Aorta (tissue), 5 donors: ENCODE measurements around the gene DGKB. TPM values are rescaled to one million over a fixed set of nuclear protein-coding genes. Genes with fewer than 3 reads are reported as not detected.
"Not testable (repeated sequence)": the region's sequence is repeated elsewhere in the genome, so short reads cannot be mapped to it uniquely, and the experiment has no call there.

Source experiments
- ATAC-seq: fragments of 200-7000 bp; cut with Tn5 transposase; one replicate; pipeline ENCODE4 v1.9.1; 2022; ENCODE audit warnings: moderate library complexity; ENCODE audit not compliant: low FRiP score
- DNase-seq, 2 donors: peaks; one replicate each; pipeline ENCODE4 v3.0.0-alpha.2; 2020
- H3K27ac ChIP-seq, 2 donors: one replicate each; pipeline ENCODE4 v1.5.1; 2013; ENCODE audit warnings: low read length in 2 of 2, mild to moderate bottlenecking in 2 of 2, moderate library complexity in 2 of 2, control low read depth in 1 of 2, inconsistent platforms in 1 of 2, low read depth in 1 of 2
- H3K27me3 ChIP-seq, 2 donors: one replicate each; pipeline ENCODE4 v1.6.1; 2013; ENCODE audit warnings: control low read depth in 1 of 2, low read length in 1 of 2, mild to moderate bottlenecking in 1 of 2, moderate library complexity in 1 of 2; ENCODE audit not compliant: insufficient read depth in 2 of 2, control insufficient read depth in 1 of 2
- H3K36me3 ChIP-seq, 2 donors: one replicate each; pipeline ENCODE4 v1.6.1; 2013; ENCODE audit warnings: control low read depth in 1 of 2, low read length in 1 of 2, mild to moderate bottlenecking in 1 of 2; ENCODE audit not compliant: insufficient read depth in 2 of 2, control insufficient read depth in 1 of 2
- H3K4me1 ChIP-seq, 2 donors: one replicate each; pipeline ENCODE4 v1.6.1; 2013; ENCODE audit warnings: low read length in 2 of 2, control low read depth in 1 of 2, mild to moderate bottlenecking in 1 of 2, moderate library complexity in 1 of 2; ENCODE audit not compliant: insufficient read depth in 2 of 2, control insufficient read depth in 1 of 2
- H3K4me3 ChIP-seq, 2 donors: one replicate each; pipeline ENCODE4 v1.5.1; 2013; ENCODE audit warnings: low read length in 2 of 2, control low read depth in 1 of 2, mild to moderate bottlenecking in 1 of 2
- H3K9me3 ChIP-seq: one replicate; pipeline ENCODE4 v1.6.1; 2013; ENCODE audit warnings: mild to moderate bottlenecking, low read length; ENCODE audit not compliant: control insufficient read depth
- WGBS, 2 donors: extraction: QIAGEN DNeasy Blood & Tissue Kit; methylation state at CpG; one replicate each; pipeline ENCODE4 v1.1.7; 2013; 5-methylcytosine and 5-hydroxymethylcytosine counted together
- intact Hi-C, 2 donors: fragments of 100-400 bp; cut with DNase I; formaldehyde crosslinking; loops; one replicate each; pipeline versions ENCODE4 v1.14.2 to v1.15.0; 2022
- polyA plus RNA-seq, 2 donors: library from polyadenylated mRNA; stranded (reverse); fragments of 200-250 nt; gene quantifications; one replicate each; pipeline ENCODE4 v1.2.3, GENCODE V29; 2013
- total RNA-seq, 2 donors: library from RNA; stranded (reverse); fragmentation: NEBNext Ultra II Directional; extraction: Animal tissue kit (Norgen Biotek cat#: 25700); gene quantifications; one replicate each; pipeline ENCODE4 v1.2.1, GENCODE V29; 2021
- donor health status: healthy with polysubstance abuse.
- donor health status: Bipolar disorder and iron deficiency.
- donor health status: DM: no; HTN: no; CAD: no.
- donor health status: DM: no; HTN: no; CAD: no.
- donor health status: DM: yes; HTN: yes; CAD: no.

Gene DGKB
- total and polyA plus RNA-seq, 4 donors: 0.96 to 1.1 TPM; not detected in 2

- no peak for DNase-seq
- no peaks in the 10 kb centered on the region for H3K4me1 ChIP-seq
- no peak for ATAC-seq
- no peaks in the 10 kb centered on the region for H3K27me3 ChIP-seq
- H3K9me3 ChIP-seq: no peaks in the 10 kb centered on the region
- H3K27ac ChIP-seq: no peak overlapping the region
- 50 to 64% methylated on average over 2 of the region's 2 CpGs for whole genome bisulfite sequencing, 2 donors
- no peak overlapping the region for H3K4me3 ChIP-seq
- intact Hi-C loops: no loop called here
- H3K36me3 ChIP-seq: no peaks in the 10 kb centered on the region
Observed at GRCh38 chr7:14293434-14293833, 609.1 kb downstream of the DGKB start.

- intact Hi-C loops: no loop called here
- Histone ChIP-seq H3K36me3 (no peaks in the 10 kb centered on the region), H3K27me3 (no peaks in the 10 kb centered on the region), H3K27ac (no peak overlapping the region), H3K4me1 (no peaks in the 10 kb centered on the region), H3K4me3 (no peak overlapping the region), H3K9me3 (no peaks in the 10 kb centered on the region)
- DNase-seq (no peak), ATAC-seq (no peak)
Observed at GRCh38 chr7:14292737-14293136, 609.8 kb downstream of the DGKB start.

- Histone ChIP-seq H3K36me3 (no peaks in the 10 kb centered on the region), H3K27ac (no peak overlapping the region), H3K4me3 (no peak overlapping the region), H3K9me3 (no peaks in the 10 kb centered on the region), H3K27me3 (no peaks in the 10 kb centered on the region), H3K4me1 (no peaks in the 10 kb centered on the region)
- DNase-seq (no peak), ATAC-seq (no peak)
- intact Hi-C loops: no loop called here
Observed at GRCh38 chr7:14289957-14290356, 612.6 kb downstream of the DGKB start.

GRCh38 chr7:14288701-14289100, 613.9 kb downstream of the DGKB start:
- no peaks in the 10 kb centered on the region for H3K27me3 ChIP-seq
- ATAC-seq (no peak), DNase-seq (no peak)
- no peak overlapping the region for H3K4me3 ChIP-seq
- 45% methylated on average over 3 of the region's 3 CpGs for WGBS, 2 donors
- intact Hi-C loops: no loop called here
- H3K4me1 ChIP-seq: no peaks in the 10 kb centered on the region
- no peaks in the 10 kb centered on the region for H3K9me3 ChIP-seq
- no peaks in the 10 kb centered on the region for H3K36me3 ChIP-seq
- H3K27ac ChIP-seq: no peak overlapping the region

GRCh38 chr7:14287398-14287797, 615.2 kb downstream of the DGKB start:
- no peak for ATAC-seq
- intact Hi-C loops: no loop called here
- 94 to 96% methylated on average over 2 of the region's 2 CpGs for WGBS, 2 donors

GRCh38 chr7:14286036-14286435, 616.5 kb downstream of the DGKB start:
- no peak overlapping the region for H3K4me3 ChIP-seq
- H3K36me3 ChIP-seq: no peaks in the 10 kb centered on the region
- H3K9me3 ChIP-seq: no peaks in the 10 kb centered on the region
- no peaks in the 10 kb centered on the region for H3K27me3 ChIP-seq
- H3K4me1 ChIP-seq: no peaks in the 10 kb centered on the region
- 46 to 64% methylated on average over 4 of the region's 4 CpGs for WGBS, 2 donors
- ATAC-seq (no peak), DNase-seq (no peak)
- intact Hi-C loops: no loop called here
- H3K27ac ChIP-seq: no peak overlapping the region

More at GRCh38 chr7:14287398-14287797, 615.2 kb downstream of the DGKB start:
- Histone ChIP-seq H3K4me3 (no peak overlapping the region), H3K9me3 (no peaks in the 10 kb centered on the region), H3K36me3 (no peaks in the 10 kb centered on the region), H3K4me1 (no peaks in the 10 kb centered on the region), H3K27ac (no peak overlapping the region), H3K27me3 (no peaks in the 10 kb centered on the region)
- no peak for DNase-seq

- intact Hi-C loops, H3K9me3 ChIP-seq, H3K4me1 ChIP-seq, H3K27ac ChIP-seq, H3K4me3 ChIP-seq, H3K36me3 ChIP-seq, H3K27me3 ChIP-seq, ATAC-seq, DNase-seq: not testable (repeated sequence)
- WGBS, 2 donors: 36 to 40% methylated on average over 19 to 21 of the region's 21 CpGs
Observed at GRCh38 chr7:14279065-14279871, 623.3 kb downstream of the DGKB start.

- Histone ChIP-seq H3K27me3 (no peaks in the 10 kb centered on the region), H3K36me3 (no peaks in the 10 kb centered on the region), H3K4me3 (no peak overlapping the region), H3K4me1 (no peaks in the 10 kb centered on the region), H3K27ac (no peak overlapping the region), H3K9me3 (peaks cover 1% of the 10 kb centered on the region)
- DNase-seq (no peak), ATAC-seq (no peak)
- intact Hi-C loops: no loop called here
- 84 to 87% methylated on average over 2 of the region's 2 CpGs for WGBS, 2 donors
Observed at GRCh38 chr7:14275356-14275755, 627.2 kb downstream of the DGKB start.

GRCh38 chr7:14271441-14271840, 631.1 kb downstream of the DGKB start:
- H3K36me3 ChIP-seq: no peaks in the 10 kb centered on the region

More at GRCh38 chr7:14271441-14271840, 631.1 kb downstream of the DGKB start:
- DNase-seq (no peak), ATAC-seq (no peak)
- H3K9me3 ChIP-seq: no peaks in the 10 kb centered on the region
- H3K27me3 ChIP-seq: no peaks in the 10 kb centered on the region
- 95 to 98% methylated on average over 3 of the region's 3 CpGs for WGBS, 2 donors
- no peak overlapping the region for H3K4me3 ChIP-seq
- H3K4me1 ChIP-seq: no peaks in the 10 kb centered on the region
- no peak overlapping the region for H3K27ac ChIP-seq
- intact Hi-C loops: no loop called here
